ENCODE measurements around the gene NFATC2. TPM values are rescaled to one million over a fixed set of nuclear protein-coding genes. Genes with fewer than 3 reads are reported as not detected.
A peak's percentile ranks its signal among the peaks of the same experiment; 100 is the strongest.

Gene NFATC2
- total RNA-seq (2014; rRNA removed; shearing (Covaris generic); ENCODE audit: low replicate concordance): 22.5 and 32.3 TPM in 2 replicates

- peak within 1 kb of the TSS; percentile 99 for H3K9ac ChIP-seq (ENCODE audit: low read length)
- H2AFZ ChIP-seq (ENCODE audit: low read length): peak within 1 kb of the TSS; percentile 66; the same call in 1 of the 2 replicates
- no peaks in the 10 kb centered on the region for H3K27me3 ChIP-seq (ENCODE audit: low read length)
- peak within 1 kb of the TSS; percentile 93 for H3K4me2 ChIP-seq (ENCODE audit: low read depth, low read length, poor library complexity, severe bottlenecking)
- peak within 1 kb of the TSS; percentile 83 for H3K4me3 ChIP-seq (ENCODE audit: low read length)
- H3K36me3 ChIP-seq (ENCODE audit: insufficient read depth, low read length): peaks cover 11% of the 10 kb centered on the region; the same call in 1 of the 2 replicates
- no peaks in the 10 kb centered on the region for H3K9me3 ChIP-seq (ENCODE audit: low read length)
- H3K27ac ChIP-seq (ENCODE audit: low read length): peak within 1 kb of the TSS; percentile 90
- 0 out of 2 replicates have a peak, but pooled peaks cover 4% of the 10 kb centered on the region for H3K9me2 ChIP-seq (replicated peaks; ENCODE audit: insufficient read depth, low read length)
- no peaks in the 10 kb centered on the region for H4K20me1 ChIP-seq (ENCODE audit: insufficient read depth, low read depth, low read length)
- DNase-seq: peak; percentile 83
- H3K4me1 ChIP-seq (ENCODE audit: low read length): peaks cover 45% of the 10 kb centered on the region
- H3K79me2 ChIP-seq (ENCODE audit: low read length): peaks cover 46% of the 10 kb centered on the region
Measured at GRCh38 chr20:51542571-51543421, at the start of gene NFATC2. Gene NFATC2 (minus strand): TSS chr20:51542719. CDS start chr20:51542499, 220 bp downstream.

GRCh38 chr20:51591871-51592270 lies 49.4 kb upstream of the NFATC2 start:
- H3K4me2 ChIP-seq (ENCODE audit: low read depth, low read length, poor library complexity, severe bottlenecking): no peak overlapping the region
- no peaks in the 10 kb centered on the region for H4K20me1 ChIP-seq (ENCODE audit: insufficient read depth, low read depth, low read length)
- no peaks in the 10 kb centered on the region for H3K79me2 ChIP-seq (ENCODE audit: low read length)
- no peak overlapping the region for H3K9ac ChIP-seq (ENCODE audit: low read length)
- no peaks in the 10 kb centered on the region for H3K9me2 ChIP-seq (replicated peaks; ENCODE audit: insufficient read depth, low read length)
- peaks cover 38% of the 10 kb centered on the region for H3K4me1 ChIP-seq (ENCODE audit: low read length)
- H3K27me3 ChIP-seq (ENCODE audit: low read length): no peaks in the 10 kb centered on the region
- H3K4me3 ChIP-seq (ENCODE audit: low read length): no peak overlapping the region
- no peak overlapping the region for H2AFZ ChIP-seq (ENCODE audit: low read length)
- no peaks in the 10 kb centered on the region for H3K36me3 ChIP-seq (ENCODE audit: insufficient read depth, low read length)
- H3K9me3 ChIP-seq (ENCODE audit: low read length): no peaks in the 10 kb centered on the region
- DNase-seq: no peak
- no peak overlapping the region for H3K27ac ChIP-seq (ENCODE audit: low read length)

- no peaks in the 10 kb centered on the region for H4K20me1 ChIP-seq (ENCODE audit: insufficient read depth, low read depth, low read length)
- DNase-seq: no peak
- H3K9ac ChIP-seq (ENCODE audit: low read length): no peak overlapping the region
- no peaks in the 10 kb centered on the region for H3K27me3 ChIP-seq (ENCODE audit: low read length)
- H3K79me2 ChIP-seq (ENCODE audit: low read length): no peaks in the 10 kb centered on the region
- H3K9me3 ChIP-seq (ENCODE audit: low read length): no peaks in the 10 kb centered on the region
- no peak overlapping the region for H3K27ac ChIP-seq (ENCODE audit: low read length)
- peaks cover 26% of the 10 kb centered on the region for H3K4me1 ChIP-seq (ENCODE audit: low read length)
- H2AFZ ChIP-seq (ENCODE audit: low read length): no peak overlapping the region
- H3K4me2 ChIP-seq (ENCODE audit: low read depth, low read length, poor library complexity, severe bottlenecking): no peak overlapping the region
- no peak overlapping the region for H3K4me3 ChIP-seq (ENCODE audit: low read length)
- no peaks in the 10 kb centered on the region for H3K36me3 ChIP-seq (ENCODE audit: insufficient read depth, low read length)
- H3K9me2 ChIP-seq (replicated peaks; ENCODE audit: insufficient read depth, low read length): no peaks in the 10 kb centered on the region
Measured at GRCh38 chr20:51588762-51589161, 46.2 kb upstream of the NFATC2 start.

- H2AFZ ChIP-seq (ENCODE audit: low read length): no peak overlapping the region
- H3K4me1 ChIP-seq (ENCODE audit: low read length): peaks cover 26% of the 10 kb centered on the region
- no peak overlapping the region for H3K9ac ChIP-seq (ENCODE audit: low read length)
- H3K27me3 ChIP-seq (ENCODE audit: low read length): no peaks in the 10 kb centered on the region
- no peaks in the 10 kb centered on the region for H3K9me3 ChIP-seq (ENCODE audit: low read length)
- no peak overlapping the region for H3K27ac ChIP-seq (ENCODE audit: low read length)
- H3K36me3 ChIP-seq (ENCODE audit: insufficient read depth, low read length): no peaks in the 10 kb centered on the region
- peak overlapping the region; percentile 51 for H3K4me2 ChIP-seq (ENCODE audit: low read depth, low read length, poor library complexity, severe bottlenecking)
- 0 out of 2 replicates have a peak overlapping the region, but pooled peaks have one; percentile 3 for H3K4me3 ChIP-seq (ENCODE audit: low read length)
- no peaks in the 10 kb centered on the region for H4K20me1 ChIP-seq (ENCODE audit: insufficient read depth, low read depth, low read length)
- H3K79me2 ChIP-seq (ENCODE audit: low read length): no peaks in the 10 kb centered on the region
- DNase-seq: no peak
- H3K9me2 ChIP-seq (replicated peaks; ENCODE audit: insufficient read depth, low read length): no peaks in the 10 kb centered on the region
Measured at GRCh38 chr20:51587145-51587544, 44.6 kb upstream of the NFATC2 start.

- no peaks in the 10 kb centered on the region for H3K27me3 ChIP-seq (ENCODE audit: low read length)
- H3K36me3 ChIP-seq (ENCODE audit: insufficient read depth, low read length): no peaks in the 10 kb centered on the region
- H3K4me3 ChIP-seq (ENCODE audit: low read length): peak overlapping the region; percentile 3; the same call in 1 of the 2 replicates
- H4K20me1 ChIP-seq (ENCODE audit: insufficient read depth, low read depth, low read length): no peaks in the 10 kb centered on the region
- H3K9me2 ChIP-seq (replicated peaks; ENCODE audit: insufficient read depth, low read length): no peaks in the 10 kb centered on the region
- DNase-seq: no peak
- no peaks in the 10 kb centered on the region for H3K9me3 ChIP-seq (ENCODE audit: low read length)
- H3K4me2 ChIP-seq (ENCODE audit: low read depth, low read length, poor library complexity, severe bottlenecking): peak overlapping the region; percentile 51
- no peak overlapping the region for H2AFZ ChIP-seq (ENCODE audit: low read length)
- peaks cover 33% of the 10 kb centered on the region for H3K4me1 ChIP-seq (ENCODE audit: low read length)
- no peaks in the 10 kb centered on the region for H3K79me2 ChIP-seq (ENCODE audit: low read length)
- H3K27ac ChIP-seq (ENCODE audit: low read length): no peak overlapping the region
- H3K9ac ChIP-seq (ENCODE audit: low read length): no peak overlapping the region
Measured at GRCh38 chr20:51586005-51586440, 43.5 kb upstream of the NFATC2 start.

- no peak for DNase-seq
- no peak overlapping the region for H2AFZ ChIP-seq (ENCODE audit: low read length)
- no peaks in the 10 kb centered on the region for H3K27me3 ChIP-seq (ENCODE audit: low read length)
- no peak overlapping the region for H3K4me3 ChIP-seq (ENCODE audit: low read length)
- no peak overlapping the region for H3K9ac ChIP-seq (ENCODE audit: low read length)
- H3K4me1 ChIP-seq (ENCODE audit: low read length): peaks cover 39% of the 10 kb centered on the region
- no peak overlapping the region for H3K27ac ChIP-seq (ENCODE audit: low read length)
- H3K4me2 ChIP-seq (ENCODE audit: low read depth, low read length, poor library complexity, severe bottlenecking): no peak overlapping the region
- H3K9me2 ChIP-seq (replicated peaks; ENCODE audit: insufficient read depth, low read length): no peaks in the 10 kb centered on the region
- H4K20me1 ChIP-seq (ENCODE audit: insufficient read depth, low read depth, low read length): no peaks in the 10 kb centered on the region
- no peaks in the 10 kb centered on the region for H3K36me3 ChIP-seq (ENCODE audit: insufficient read depth, low read length)
- no peaks in the 10 kb centered on the region for H3K79me2 ChIP-seq (ENCODE audit: low read length)
- no peaks in the 10 kb centered on the region for H3K9me3 ChIP-seq (ENCODE audit: low read length)
Measured at GRCh38 chr20:51585148-51585547, 42.6 kb upstream of the NFATC2 start.

GRCh38 chr20:51584737-51585136 lies 42.2 kb upstream of the NFATC2 start:
- Histone ChIP-seq H3K9ac (ENCODE audit: low read length) (no peak overlapping the region), H3K27me3 (ENCODE audit: low read length) (no peaks in the 10 kb centered on the region), H4K20me1 (ENCODE audit: insufficient read depth, low read depth, low read length) (no peaks in the 10 kb centered on the region), H3K27ac (ENCODE audit: low read length) (no peak overlapping the region), H3K4me1 (ENCODE audit: low read length) (peaks cover 39% of the 10 kb centered on the region), H3K36me3 (ENCODE audit: insufficient read depth, low read length) (no peaks in the 10 kb centered on the region), H3K79me2 (ENCODE audit: low read length) (no peaks in the 10 kb centered on the region), H3K9me3 (ENCODE audit: low read length) (no peaks in the 10 kb centered on the region), H3K4me3 (ENCODE audit: low read length) (no peak overlapping the region), H3K9me2 (replicated peaks; ENCODE audit: insufficient read depth, low read length) (no peaks in the 10 kb centered on the region), H2AFZ (ENCODE audit: low read length) (no peak overlapping the region), H3K4me2 (ENCODE audit: low read depth, low read length, poor library complexity, severe bottlenecking) (no peak overlapping the region)
- no peak for DNase-seq

GRCh38 chr20:51584116-51584515 lies 41.6 kb upstream of the NFATC2 start:
- DNase-seq: no peak
- no peaks in the 10 kb centered on the region for H3K9me3 ChIP-seq (ENCODE audit: low read length)
- no peaks in the 10 kb centered on the region for H4K20me1 ChIP-seq (ENCODE audit: insufficient read depth, low read depth, low read length)
- H2AFZ ChIP-seq (ENCODE audit: low read length): no peak overlapping the region
- no peaks in the 10 kb centered on the region for H3K9me2 ChIP-seq (replicated peaks; ENCODE audit: insufficient read depth, low read length)
- no peak overlapping the region for H3K4me3 ChIP-seq (ENCODE audit: low read length)
- H3K27ac ChIP-seq (ENCODE audit: low read length): no peak overlapping the region
- no peaks in the 10 kb centered on the region for H3K79me2 ChIP-seq (ENCODE audit: low read length)
- peaks cover 39% of the 10 kb centered on the region for H3K4me1 ChIP-seq (ENCODE audit: low read length)
- no peak overlapping the region for H3K4me2 ChIP-seq (ENCODE audit: low read depth, low read length, poor library complexity, severe bottlenecking)
- H3K27me3 ChIP-seq (ENCODE audit: low read length): no peaks in the 10 kb centered on the region
- no peak overlapping the region for H3K9ac ChIP-seq (ENCODE audit: low read length)
- H3K36me3 ChIP-seq (ENCODE audit: insufficient read depth, low read length): no peaks in the 10 kb centered on the region
